Neuronal stem cell (in vitro differentiated cells): ENCODE data around the gene C2CD4C.

Source experiments
- DNase-seq: peaks from one replicate; pipeline ENCODE4 v3.0.0-alpha.2; 2013; ENCODE audit warnings: low spot score
- H2AFZ ChIP-seq: one replicate; pipeline ENCODE4 v1.6.1; 2013; ENCODE audit warnings: mild to moderate bottlenecking, low read length, inconsistent platforms
- H2AK5ac ChIP-seq: 2 replicates; pipeline ENCODE4 v1.6.1; 2013; ENCODE audit warnings: low read depth, mild to moderate bottlenecking, inconsistent platforms, low read length, moderate library complexity, mixed read lengths
- H2BK120ac ChIP-seq: 2 replicates; pipeline ENCODE4 v1.6.1; 2013; ENCODE audit warnings: low read depth, mild to moderate bottlenecking, inconsistent platforms, low read length, moderate library complexity, mixed read lengths
- H2BK12ac ChIP-seq: one replicate; pipeline ENCODE4 v1.6.1; 2013; ENCODE audit warnings: low read length, inconsistent platforms
- H2BK15ac ChIP-seq: 2 replicates; pipeline ENCODE4 v1.6.1; 2013; ENCODE audit warnings: mild to moderate bottlenecking, low read length, inconsistent platforms, mixed read lengths
- H2BK5ac ChIP-seq: one replicate; pipeline ENCODE4 v1.6.1; 2013; ENCODE audit warnings: inconsistent platforms, mild to moderate bottlenecking, low read length, moderate library complexity
- H3K14ac ChIP-seq: one replicate; pipeline ENCODE4 v1.6.1; 2013; ENCODE audit warnings: low read length, inconsistent platforms
- H3K18ac ChIP-seq: 2 replicates; pipeline ENCODE4 v1.6.1; 2013; ENCODE audit warnings: low read length, inconsistent platforms
- H3K23ac ChIP-seq: 2 replicates; pipeline ENCODE4 v1.6.1; 2013; ENCODE audit warnings: low read depth, mild to moderate bottlenecking, mixed read lengths, low read length, inconsistent platforms; ENCODE audit not compliant: poor library complexity
- H3K27ac ChIP-seq: replicated peaks from 3 replicates; pipeline ENCODE4 v1.5.1; 2013; ENCODE audit warnings: low read length, inconsistent platforms
- H3K27me3 ChIP-seq, 3 experiments: 2 replicates each; pipeline ENCODE4 v1.6.1; 2013; ENCODE audit warnings: low read length in 3 of 3, mild to moderate bottlenecking in 2 of 3, inconsistent platforms in 1 of 3, low read depth in 1 of 3, mixed read lengths in 1 of 3, moderate library complexity in 1 of 3; ENCODE audit not compliant: control insufficient read depth in 3 of 3, insufficient read depth in 3 of 3
- H3K36me3 ChIP-seq, 2 donors: replicated peaks in 1 of 2; 2 replicates each; pipeline ENCODE4 v1.6.1; 2013; ENCODE audit warnings: low read length in 2 of 2; ENCODE audit not compliant: control insufficient read depth in 2 of 2, insufficient read depth in 2 of 2
- H3K4ac ChIP-seq: 2 replicates; pipeline ENCODE4 v1.6.1; 2013; ENCODE audit warnings: inconsistent platforms, mild to moderate bottlenecking, low read length, moderate library complexity
- H3K4me1 ChIP-seq, 2 donors: 1 replicate in 1 of 2; 2 replicates in 1 of 2; pipeline ENCODE4 v1.6.1; 2013; ENCODE audit warnings: low read length in 2 of 2, low read depth in 1 of 2; ENCODE audit not compliant: control insufficient read depth in 2 of 2, insufficient read depth in 1 of 2
- H3K4me2 ChIP-seq: one replicate; pipeline ENCODE4 v1.6.1; 2013; ENCODE audit warnings: mild to moderate bottlenecking, low read length, inconsistent platforms; ENCODE audit not compliant: insufficient read depth, poor library complexity, severe bottlenecking
- H3K4me3 ChIP-seq, 2 donors: 2 replicates each; pipeline ENCODE4 v1.5.1; 2013; ENCODE audit warnings: low read length in 2 of 2, mild to moderate bottlenecking in 2 of 2, inconsistent platforms in 1 of 2, moderate library complexity in 1 of 2
- H3K79me1 ChIP-seq: one replicate; pipeline ENCODE4 v1.6.1; 2013; ENCODE audit warnings: low read depth, mild to moderate bottlenecking, inconsistent platforms, low read length, moderate library complexity
- H3K9ac ChIP-seq: one replicate; pipeline ENCODE4 v1.6.1; 2013; ENCODE audit warnings: mild to moderate bottlenecking, low read depth, low read length, inconsistent platforms; ENCODE audit not compliant: poor library complexity
- H3K9me3 ChIP-seq, 2 donors: replicated peaks in 1 of 2; 2 replicates each; pipeline versions ENCODE3 to v1.6.1; 2013; ENCODE audit warnings: low read length in 2 of 2, mild to moderate bottlenecking in 2 of 2, inconsistent platforms in 1 of 2, low read depth in 1 of 2, mixed read lengths in 1 of 2, moderate library complexity in 1 of 2; ENCODE audit not compliant: control insufficient read depth in 2 of 2, insufficient read depth in 1 of 2
- H4K8ac ChIP-seq: one replicate; pipeline ENCODE4 v1.6.1; 2013; ENCODE audit warnings: low read depth, mild to moderate bottlenecking, inconsistent platforms, low read length, moderate library complexity
- H4K91ac ChIP-seq: one replicate; pipeline ENCODE4 v1.6.1; 2013; ENCODE audit warnings: low read length, low read depth, mild to moderate bottlenecking, inconsistent platforms; ENCODE audit not compliant: poor library complexity
- WGBS, 2 donors: extraction: QIAGEN DNeasy Blood & Tissue Kit; methylation state at CpG; one replicate each; pipeline ENCODE4 v1.1.7; 2013; ENCODE audit warnings: missing lambda C conversion rate in 2 of 2, mixed read lengths in 1 of 2; ENCODE audit not compliant: insufficient read length in 2 of 2, insufficient replicate concordance in 1 of 2; ENCODE audit errors: extremely low coverage in 2 of 2; 5-methylcytosine and 5-hydroxymethylcytosine counted together

Gene C2CD4C

DNA sequence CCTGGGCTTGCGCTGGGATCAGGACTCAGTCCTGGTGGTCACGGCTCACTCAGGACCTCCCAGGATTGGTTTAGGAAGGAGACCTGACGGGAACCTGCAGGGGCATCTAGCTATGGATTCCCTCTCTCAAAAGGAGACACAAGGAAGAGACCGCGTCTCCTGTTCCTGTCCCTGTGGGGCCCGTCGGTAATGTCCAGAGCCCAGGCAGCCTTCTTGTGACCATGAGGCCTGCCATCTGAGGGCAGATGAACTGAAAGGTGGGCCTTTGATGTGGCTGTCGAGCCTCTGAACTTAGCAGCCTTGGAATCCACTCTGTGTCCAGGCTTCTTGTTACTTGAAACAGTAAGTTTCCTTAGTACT lies 32.9 kb downstream of the C2CD4C start:
- no peak overlapping the region for H2AFZ ChIP-seq
- H2BK15ac ChIP-seq = peak overlapping the region; percentile 75
- peak overlapping the region; percentile 21 for H3K14ac ChIP-seq
- H3K27ac ChIP-seq = no peak overlapping the region
- H2BK12ac ChIP-seq = no peak overlapping the region
- H2BK120ac ChIP-seq = no peak overlapping the region
- H3K4ac ChIP-seq = peak overlapping the region; percentile 53
- H3K4me3 ChIP-seq = peak overlapping the region in 1 of 2 donors; percentile 5
- H3K9ac ChIP-seq = no peak overlapping the region
- H4K91ac ChIP-seq = no peak overlapping the region
- DNase-seq = no peak
- no peak overlapping the region for H4K8ac ChIP-seq
- H2BK5ac ChIP-seq = peak overlapping the region; percentile 22
- no peaks in the 10 kb centered on the region for H3K79me1 ChIP-seq
- WGBS, 2 donors = no CpG with 5 or more reads among the region's 8 CpGs
- H3K23ac ChIP-seq = no peak overlapping the region
- peak overlapping the region; percentile 97 for H2AK5ac ChIP-seq
- H3K18ac ChIP-seq = peak overlapping the region; percentile 76
- H3K9me3 ChIP-seq = no peaks in the 10 kb centered on the region
- H3K4me1 ChIP-seq = peaks cover 0 to 2% of the 10 kb centered on the region in 2 donors
- no peak overlapping the region for H3K4me2 ChIP-seq
- H3K36me3 ChIP-seq = no peaks in the 10 kb centered on the region
- H3K27me3 ChIP-seq = peaks cover 0 to 47% (median 0%) of the 10 kb centered on the region in 3 experiments

DNA sequence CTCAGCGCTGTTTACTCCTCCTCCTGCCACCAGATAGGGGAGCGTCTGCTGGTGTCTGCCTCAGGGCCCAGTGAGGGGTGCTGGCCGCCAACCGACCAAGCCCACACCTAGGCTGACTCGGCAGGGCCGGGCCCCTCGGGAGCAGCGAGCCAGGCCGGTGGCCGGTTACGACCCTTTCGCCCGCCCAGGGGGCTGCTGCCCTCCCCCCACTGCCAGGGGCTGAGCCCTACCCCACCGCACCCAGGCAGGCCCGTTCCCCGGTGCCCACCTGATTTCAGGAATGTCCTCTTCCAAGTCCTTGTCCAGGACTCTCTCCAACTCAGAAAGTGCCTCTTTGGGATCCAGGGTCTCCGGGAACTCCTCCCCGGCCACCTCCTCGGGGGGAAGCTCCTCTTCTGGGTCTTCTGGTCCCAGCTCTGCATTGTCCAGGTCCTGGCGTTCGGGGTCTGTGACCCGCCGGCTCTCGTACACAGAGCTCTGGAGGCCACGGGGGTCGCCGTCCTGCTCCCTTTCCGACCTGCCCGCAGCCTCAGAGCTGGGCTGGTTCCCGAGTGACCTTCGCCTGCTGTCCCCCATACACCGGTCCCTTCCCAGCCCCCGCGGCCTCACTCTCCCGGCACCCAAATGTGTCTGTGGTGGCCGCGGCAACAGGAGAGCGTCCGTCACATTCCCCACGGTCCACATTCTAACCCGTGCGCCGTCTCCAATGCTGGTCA lies 33.4 kb downstream of the C2CD4C start:
- Histone ChIP-seq H3K79me1 (no peaks in the 10 kb centered on the region), H3K27me3 (peaks cover 0 to 47% (median 0%) of the 10 kb centered on the region in 3 experiments), H3K4me2 (no peak overlapping the region), H3K36me3 (no peaks in the 10 kb centered on the region), H3K18ac (peak overlapping the region; percentile 76), H2BK15ac (peak overlapping the region; percentile 75), H3K9me3 (no peaks in the 10 kb centered on the region), H2BK5ac (peak overlapping the region; percentile 22), H3K4me1 (peaks cover 0 to 2% of the 10 kb centered on the region in 2 donors), H3K27ac (no peak overlapping the region), H2AK5ac (peak overlapping the region; percentile 97), H3K9ac (no peak overlapping the region), H2BK120ac (no peak overlapping the region), H3K4ac (peak overlapping the region; percentile 53), H2BK12ac (no peak overlapping the region), H4K8ac (no peak overlapping the region), H4K91ac (no peak overlapping the region), H2AFZ (no peak overlapping the region), H3K23ac (no peak overlapping the region), H3K14ac (peak overlapping the region; percentile 21), H3K4me3 (peak overlapping the region in 1 of 2 donors; percentile 5)
- no CpG with 5 or more reads among the region's 43 CpGs for WGBS, 2 donors
- no peak for DNase-seq

DNA sequence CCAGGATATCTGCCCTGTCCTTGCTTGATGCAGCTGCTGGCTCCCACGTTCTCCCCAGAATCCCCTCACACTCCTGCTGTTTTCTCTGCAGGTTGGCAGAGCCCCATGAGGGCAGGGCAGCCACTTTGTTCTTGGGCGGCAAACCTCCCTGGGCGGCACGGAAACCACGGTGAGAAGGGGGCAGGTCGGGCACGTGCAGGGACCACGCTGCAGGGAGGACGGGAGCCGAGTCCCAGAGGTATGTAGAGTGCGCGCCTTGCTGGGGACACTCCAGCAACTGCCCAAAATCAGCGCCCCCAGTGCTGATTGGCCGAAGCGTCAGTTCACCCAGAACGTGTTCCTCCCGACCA lies 34.1 kb downstream of the C2CD4C start:
- no peak overlapping the region for H4K8ac ChIP-seq
- no peak overlapping the region for H3K14ac ChIP-seq
- H2BK5ac ChIP-seq = no peak overlapping the region
- no peak overlapping the region for H3K4me3 ChIP-seq
- H3K4me2 ChIP-seq = no peak overlapping the region
- no peak overlapping the region for H3K9ac ChIP-seq
- H3K18ac ChIP-seq = no peak overlapping the region
- H3K4ac ChIP-seq = no peak overlapping the region
- H3K23ac ChIP-seq = peak overlapping the region; percentile 44
- H2BK15ac ChIP-seq = peak overlapping the region; percentile 11
- H2BK12ac ChIP-seq = no peak overlapping the region
- no peak overlapping the region for H3K27ac ChIP-seq
- H3K4me1 ChIP-seq = peaks cover 0 to 2% of the 10 kb centered on the region in 2 donors
- H3K9me3 ChIP-seq = no peaks in the 10 kb centered on the region
- H3K36me3 ChIP-seq = no peaks in the 10 kb centered on the region
- no peak overlapping the region for H4K91ac ChIP-seq
- H2BK120ac ChIP-seq = no peak overlapping the region
- no peak for DNase-seq
- no peak overlapping the region for H2AFZ ChIP-seq
- WGBS, 2 donors = no CpG with 5 or more reads among the region's 17 CpGs
- H3K27me3 ChIP-seq = peaks cover 0 to 47% (median 0%) of the 10 kb centered on the region in 3 experiments
- no peaks in the 10 kb centered on the region for H3K79me1 ChIP-seq
- H2AK5ac ChIP-seq = no peak overlapping the region

- Histone ChIP-seq H3K79me1 (no peaks in the 10 kb centered on the region), H3K27me3 (peaks cover 0 to 47% (median 0%) of the 10 kb centered on the region in 3 experiments), H4K8ac (peak overlapping the region; percentile 23), H3K4ac (no peak overlapping the region), H3K9me3 (no peaks in the 10 kb centered on the region), H3K4me1 (peaks cover 0 to 2% of the 10 kb centered on the region in 2 donors), H2BK15ac (peak overlapping the region; percentile 85), H4K91ac (no peak overlapping the region), H2BK5ac (peak overlapping the region; percentile 75), H3K4me2 (no peak overlapping the region), H2AK5ac (peak overlapping the region; percentile 75), H3K4me3 (no peak overlapping the region), H2BK12ac (no peak overlapping the region), H3K18ac (peak overlapping the region; percentile 65), H2BK120ac (no peak overlapping the region), H3K36me3 (no peaks in the 10 kb centered on the region), H3K23ac (peak overlapping the region; percentile 65), H3K9ac (no peak overlapping the region), H3K14ac (peak overlapping the region; percentile 17), H2AFZ (peak overlapping the region; percentile 49), H3K27ac (no peak overlapping the region)
- WGBS, 2 donors = no CpG with 5 or more reads among the region's 23 CpGs
- DNase-seq = no peak
These were observed 34.6 kb downstream of the C2CD4C start for GRCh38 chr19:374183-374885.
